ENCODE data around the gene MYCBP2. TPM values are rescaled to one million over a fixed set of nuclear protein-coding genes. Genes with fewer than 3 reads are reported as not detected.
A peak's percentile ranks its signal among the peaks of the same experiment; 100 is the strongest.
"Not testable (repeated sequence)": the region's sequence is repeated elsewhere in the genome, so short reads cannot be mapped to it uniquely, and the experiment has no call there.

The MYCBP2 gene
- total RNA-seq, 2 experiments from 2014 or later: 144 to 148 TPM

DNA sequence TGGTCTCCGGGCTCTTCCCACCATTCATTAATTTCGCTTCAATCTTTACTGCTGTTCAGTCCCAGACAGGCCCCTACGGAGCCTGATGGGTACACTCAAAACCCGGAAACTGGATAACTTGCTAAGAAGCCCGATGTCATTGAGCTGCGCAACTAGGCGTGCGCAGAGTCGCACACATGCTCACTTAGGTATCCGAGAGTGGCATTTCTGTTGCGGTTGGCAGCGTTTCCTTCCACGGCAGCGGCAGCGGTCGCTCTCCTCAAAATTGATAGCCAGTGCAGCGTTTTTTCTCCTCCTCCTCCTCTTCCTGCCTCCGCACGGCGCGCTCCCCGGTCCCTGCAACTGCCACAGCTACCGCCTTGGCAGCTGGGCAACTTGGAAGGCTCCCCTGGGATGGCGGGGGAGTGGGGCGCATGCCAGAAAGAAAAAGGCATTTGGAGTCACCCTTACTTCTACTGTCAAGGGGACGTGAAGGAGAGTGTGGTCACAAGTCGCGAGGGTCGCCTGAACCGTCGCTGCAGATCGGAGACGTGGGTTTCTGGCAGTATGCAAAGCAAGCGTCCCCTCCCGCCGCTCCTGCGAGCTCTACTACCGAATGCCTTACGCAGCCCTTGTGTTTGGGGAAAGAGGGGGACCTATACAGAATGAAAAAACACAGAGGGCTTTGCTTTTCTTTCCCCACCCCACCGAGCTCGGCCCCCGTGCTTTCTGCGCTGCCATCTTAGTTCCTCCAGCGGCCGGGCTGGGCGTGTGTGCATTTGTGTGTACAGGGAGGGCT is 2.4 kb upstream of the MYCBP2 start:
- Mint-ChIP-seq H3K36me3 (peaks cover 6% of the 10 kb centered on the region), H3K27ac (peak overlapping the region; percentile 99), H3K4me3 (peak overlapping the region; percentile 97), H3K27me3 (peaks cover 5% of the 10 kb centered on the region), H3K9me3 (no peaks in the 10 kb centered on the region), H3K4me1 (peaks cover 25% of the 10 kb centered on the region)
- peak; percentile 77 for ATAC-seq (ENCODE audit: low read depth)
- DNase-seq: peak; percentile 88
- POLR2A ChIA-PET: interaction anchor here (0.5 to 6.1 kb wide), 11 partner anchors 9 to 443 kb away, joined by 3 to 60 read pairs (median 4); partner anchors contain the start of genes FBXL3, KCTD12 and SLAIN1

DNA sequence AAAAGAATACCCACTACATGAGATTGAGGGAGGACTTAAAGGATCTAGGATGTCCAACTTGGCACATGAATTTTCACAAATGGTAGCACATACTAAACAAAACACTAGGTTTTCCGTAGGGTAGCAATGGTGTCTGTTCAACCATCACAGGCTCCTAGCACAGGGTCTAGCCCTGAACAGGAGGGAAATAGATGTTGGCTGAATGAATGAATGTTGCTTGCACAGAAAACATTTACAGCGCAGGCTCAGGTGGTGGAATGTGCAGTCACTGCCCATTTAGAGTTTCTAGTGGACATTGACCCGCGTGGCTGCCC is 1.9 kb upstream of the MYCBP2 start:
- Mint-ChIP-seq H3K36me3 (peaks cover 11% of the 10 kb centered on the region), H3K4me1 (peaks cover 30% of the 10 kb centered on the region), H3K27me3 (no peaks in the 10 kb centered on the region), H3K9me3 (no peaks in the 10 kb centered on the region), H3K27ac (peak overlapping the region; percentile 99), H3K4me3 (peak overlapping the region; percentile 97)
- no peak for DNase-seq
- POLR2A ChIA-PET: interaction anchor here (0.7 to 6.1 kb wide), 6 partner anchors 13 to 443 kb away, joined by 4 to 60 read pairs (median 7); partner anchors contain the start of genes FBXL3, KCTD12 and SLAIN1
- ATAC-seq (ENCODE audit: low read depth): peak; percentile 4

GRCh38 chr13:77325371-77325980 is 1.4 kb downstream of the MYCBP2 start:
- Mint-ChIP-seq H3K36me3 (peaks cover 23% of the 10 kb centered on the region), H3K9me3 (no peaks in the 10 kb centered on the region), H3K4me3 (peak overlapping the region; percentile 97), H3K27ac (peak overlapping the region; percentile 98), H3K27me3 (no peaks in the 10 kb centered on the region), H3K4me1 (peaks cover 48% of the 10 kb centered on the region)
- DNase-seq (no peak), ATAC-seq (ENCODE audit: low read depth) (no peak)
- POLR2A ChIA-PET: interaction anchor here (0.7 to 6.1 kb wide), 7 partner anchors 8 to 334 kb away, joined by 3 to 60 read pairs (median 3); partner anchors contain the start of gene FBXL3

GRCh38 chr13:77323858-77324257 is 3.0 kb downstream of the MYCBP2 start:
- peaks cover 50% of the 10 kb centered on the region for H3K4me1 Mint-ChIP-seq
- peak overlapping the region; percentile 97 for H3K4me3 Mint-ChIP-seq
- no peaks in the 10 kb centered on the region for H3K9me3 Mint-ChIP-seq
- H3K27ac Mint-ChIP-seq: peak overlapping the region; percentile 19
- POLR2A ChIA-PET: no interaction called here
- no peaks in the 10 kb centered on the region for H3K27me3 Mint-ChIP-seq
- DNase-seq (no peak), ATAC-seq (ENCODE audit: low read depth) (no peak)
- peaks cover 22% of the 10 kb centered on the region for H3K36me3 Mint-ChIP-seq

GRCh38 chr13:77319536-77319935 is 7.4 kb downstream of the MYCBP2 start:
- no peak for DNase-seq
- POLR2A ChIA-PET: interaction anchor here (1.8 kb wide), 1 partner anchor 10 kb away, joined by 6 read pairs; no protein-coding TSS in a partner anchor
- Mint-ChIP-seq H3K4me3 (no peak overlapping the region), H3K4me1 (peaks cover 56% of the 10 kb centered on the region), H3K9me3 (no peaks in the 10 kb centered on the region), H3K27ac (no peak overlapping the region), H3K36me3 (peaks cover 20% of the 10 kb centered on the region), H3K27me3 (no peaks in the 10 kb centered on the region)
- no peak for ATAC-seq (ENCODE audit: low read depth)

- Mint-ChIP-seq H3K4me1 (peaks cover 59% of the 10 kb centered on the region), H3K36me3 (peaks cover 16% of the 10 kb centered on the region), H3K9me3 (no peaks in the 10 kb centered on the region), H3K27ac (no peak overlapping the region), H3K27me3 (no peaks in the 10 kb centered on the region), H3K4me3 (no peak overlapping the region)
- no peak for DNase-seq
- POLR2A ChIA-PET: no interaction called here
- ATAC-seq (ENCODE audit: low read depth): no peak
These were observed 8.2 kb downstream of the MYCBP2 start for GRCh38 chr13:77318741-77319140.

GRCh38 chr13:77316430-77316829 is 10.5 kb downstream of the MYCBP2 start:
- POLR2A ChIA-PET: interaction anchor here (1.1 to 1.5 kb wide), 2 partner anchors 9 to 13 kb away, joined by 3 to 4 read pairs; no protein-coding TSS in a partner anchor
- no peaks in the 10 kb centered on the region for H3K27me3 Mint-ChIP-seq

GRCh38 chr13:77315509-77315908 is 11.4 kb downstream of the MYCBP2 start:
- H3K9me3 Mint-ChIP-seq; H3K27me3 Mint-ChIP-seq; H3K27ac Mint-ChIP-seq; ATAC-seq (ENCODE audit: low read depth); DNase-seq; H3K4me3 Mint-ChIP-seq: not testable (repeated sequence)
- Mint-ChIP-seq H3K4me1 (peaks cover 50% of the 10 kb centered on the region), H3K36me3 (peaks cover 13% of the 10 kb centered on the region)
- POLR2A ChIA-PET: interaction anchor here (1.5 kb wide), 1 partner anchor 14 kb away, joined by 4 read pairs; no protein-coding TSS in a partner anchor

More at GRCh38 chr13:77316430-77316829, 10.5 kb downstream of the MYCBP2 start:
- H3K9me3 Mint-ChIP-seq: no peaks in the 10 kb centered on the region
- no peak overlapping the region for H3K27ac Mint-ChIP-seq
- H3K4me1 Mint-ChIP-seq: peaks cover 47% of the 10 kb centered on the region
- H3K4me3 Mint-ChIP-seq: no peak overlapping the region
- ATAC-seq (ENCODE audit: low read depth): no peak
- peaks cover 11% of the 10 kb centered on the region for H3K36me3 Mint-ChIP-seq
- no peak for DNase-seq

GRCh38 chr13:77313923-77314322 is 13.0 kb downstream of the MYCBP2 start:
- POLR2A ChIA-PET: no interaction called here
- DNase-seq (no peak), ATAC-seq (ENCODE audit: low read depth) (no peak)
- no peaks in the 10 kb centered on the region for H3K9me3 Mint-ChIP-seq
- H3K4me1 Mint-ChIP-seq: peaks cover 54% of the 10 kb centered on the region
- H3K4me3 Mint-ChIP-seq: no peak overlapping the region
- no peak overlapping the region for H3K27ac Mint-ChIP-seq
- peaks cover 16% of the 10 kb centered on the region for H3K36me3 Mint-ChIP-seq
- H3K27me3 Mint-ChIP-seq: no peaks in the 10 kb centered on the region

- ATAC-seq (ENCODE audit: low read depth) (no peak), DNase-seq (no peak)
- peaks cover 21% of the 10 kb centered on the region for H3K36me3 Mint-ChIP-seq
- H3K27ac Mint-ChIP-seq: no peak overlapping the region
- no peaks in the 10 kb centered on the region for H3K27me3 Mint-ChIP-seq
- peaks cover 64% of the 10 kb centered on the region for H3K4me1 Mint-ChIP-seq
- peaks cover 1% of the 10 kb centered on the region for H3K9me3 Mint-ChIP-seq
- H3K4me3 Mint-ChIP-seq: no peak overlapping the region
- POLR2A ChIA-PET: no interaction called here
These were observed 14.6 kb downstream of the MYCBP2 start for GRCh38 chr13:77312311-77312710.

GRCh38 chr13:77310579-77311279 is 16.2 kb downstream of the MYCBP2 start:
- DNase-seq: no peak
- POLR2A ChIA-PET: interaction anchor here (1.4 kb wide), 1 partner anchor 16 kb away, joined by 4 read pairs; the partner anchor contains the start of gene MYCBP2
- peaks cover 23% of the 10 kb centered on the region for H3K36me3 Mint-ChIP-seq
- no peak overlapping the region for H3K4me3 Mint-ChIP-seq
- no peaks in the 10 kb centered on the region for H3K27me3 Mint-ChIP-seq
- no peak for ATAC-seq (ENCODE audit: low read depth)
- peaks cover 62% of the 10 kb centered on the region for H3K4me1 Mint-ChIP-seq
- no peak overlapping the region for H3K27ac Mint-ChIP-seq
- H3K9me3 Mint-ChIP-seq: peaks cover 1% of the 10 kb centered on the region

DNA sequence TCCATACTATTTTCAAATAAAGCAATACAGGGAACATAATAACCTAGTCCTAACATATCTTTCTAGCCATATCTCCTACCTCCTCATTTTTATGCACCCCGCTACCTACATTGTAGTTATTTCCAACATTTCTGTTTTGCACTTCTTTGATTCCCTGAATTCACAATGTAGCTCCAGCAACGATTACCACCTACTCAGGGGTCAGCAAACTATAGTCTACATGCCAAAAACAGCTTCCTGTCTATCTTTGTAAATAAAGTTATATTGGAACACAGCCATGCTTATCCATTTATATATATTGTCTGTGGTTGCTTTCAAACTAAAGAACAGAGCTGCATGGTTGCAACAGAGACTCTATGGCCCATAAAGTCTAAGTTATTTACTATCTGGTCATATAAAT is 16.7 kb downstream of the MYCBP2 start:
- Mint-ChIP-seq H3K27me3 (no peaks in the 10 kb centered on the region), H3K9me3 (peaks cover 1% of the 10 kb centered on the region), H3K36me3 (peaks cover 28% of the 10 kb centered on the region), H3K4me1 (peaks cover 65% of the 10 kb centered on the region), H3K27ac (no peak overlapping the region), H3K4me3 (no peak overlapping the region)
- DNase-seq: no peak
- no peak for ATAC-seq (ENCODE audit: low read depth)
- POLR2A ChIA-PET: interaction anchor here (1.4 kb wide), 1 partner anchor 16 kb away, joined by 4 read pairs; the partner anchor contains the start of gene MYCBP2

- Mint-ChIP-seq H3K4me3 (peak overlapping the region; percentile 10), H3K27ac (no peak overlapping the region), H3K36me3 (peaks cover 32% of the 10 kb centered on the region), H3K4me1 (peaks cover 61% of the 10 kb centered on the region), H3K27me3 (no peaks in the 10 kb centered on the region), H3K9me3 (peaks cover 1% of the 10 kb centered on the region)
- ATAC-seq (ENCODE audit: low read depth): no peak
- POLR2A ChIA-PET: no interaction called here
- no peak for DNase-seq
These were observed 17.6 kb downstream of the MYCBP2 start for GRCh38 chr13:77309254-77309653.
